Suppressor macrophage (primary cell): ENCODE results near the gene AP1AR.
A peak's percentile ranks its signal among the peaks of the same experiment; 100 is the strongest.
"Not testable (repeated sequence)": the region's sequence is repeated elsewhere in the genome, so short reads cannot be mapped to it uniquely, and the experiment has no call there.

Source experiments
- DNase-seq, 4 experiments: peaks; one replicate each; pipeline ENCODE4 v3.0.0-alpha.2; 2020 to 2022
- total RNA-seq, 17 experiments: gene quantifications; one replicate each; lab custom pipeline; 2026; ENCODE audit warnings: mixed read lengths in 6 of 17, inconsistent platforms in 3 of 17; lab: John Stamatoyannopoulos, UW

The AP1AR gene
- total RNA-seq, result 11.6 to 64.9 (median 38.2) reads per million in 17 experiments

GRCh38 chr4:112231779-112232713 is at the start of gene AP1AR:
Gene AP1AR, plus strand, starts transcription at chr4:112231787. Its CDS starts 305 bp downstream, at chr4:112232092.
- peak; percentile 89 to 96 (median 94) for DNase-seq

GRCh38 chr4:112182604-112183003 is 49.0 kb upstream of the AP1AR start:
- no peak for DNase-seq

DNA sequence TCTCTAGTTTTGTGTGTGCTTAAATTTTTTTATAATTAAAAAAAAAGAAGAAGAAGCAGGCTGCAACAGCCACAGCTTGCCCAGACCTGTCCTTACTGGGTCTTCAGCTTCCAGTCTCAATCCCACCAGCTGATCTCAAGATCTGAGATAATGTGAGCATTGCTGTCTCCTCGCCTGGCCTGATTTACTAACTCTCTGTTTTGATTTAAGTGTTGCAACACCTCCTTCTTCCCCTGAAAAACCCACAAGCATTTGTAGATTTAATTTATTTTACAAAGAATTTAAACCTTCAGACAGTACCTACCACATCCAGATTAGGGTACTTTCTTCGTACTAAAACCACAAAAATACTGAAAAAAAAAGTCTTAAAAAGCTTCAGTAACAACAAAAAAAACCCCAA is 48.3 kb upstream of the AP1AR start:
- peak in 2 of 4 experiments; percentile 19 to 23 for DNase-seq

GRCh38 chr4:112184438-112184837 is 47.1 kb upstream of the AP1AR start:
- DNase-seq, result no peak

- DNase-seq, result no peak
These were observed 46.3 kb upstream of the AP1AR start for GRCh38 chr4:112185334-112185733.

GRCh38 chr4:112185740-112186670 is 45.6 kb upstream of the AP1AR start:
- DNase-seq, result peak; percentile 54 to 82 (median 70)

GRCh38 chr4:112189754-112190153 is 41.8 kb upstream of the AP1AR start:
- DNase-seq, result no peak

DNA sequence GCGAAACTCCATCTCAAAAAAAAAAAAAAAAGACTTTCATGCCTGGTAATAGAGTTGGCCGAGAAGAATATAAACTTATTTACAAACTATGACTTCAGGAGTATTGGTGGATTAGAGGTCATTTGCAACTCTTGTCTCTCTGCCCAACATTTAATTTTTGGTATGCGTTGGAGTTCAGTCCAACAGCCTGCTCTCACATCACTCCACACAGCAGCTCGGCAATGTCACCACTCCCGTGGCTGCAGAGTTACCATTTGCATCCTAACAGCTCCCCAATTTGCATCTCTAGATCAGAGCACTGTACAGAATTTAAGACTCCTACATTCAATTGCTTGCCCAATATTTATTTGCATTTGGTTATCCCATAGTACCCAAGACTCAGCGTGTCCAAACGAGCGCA is 40.9 kb upstream of the AP1AR start:
- DNase-seq, result no peak

DNA sequence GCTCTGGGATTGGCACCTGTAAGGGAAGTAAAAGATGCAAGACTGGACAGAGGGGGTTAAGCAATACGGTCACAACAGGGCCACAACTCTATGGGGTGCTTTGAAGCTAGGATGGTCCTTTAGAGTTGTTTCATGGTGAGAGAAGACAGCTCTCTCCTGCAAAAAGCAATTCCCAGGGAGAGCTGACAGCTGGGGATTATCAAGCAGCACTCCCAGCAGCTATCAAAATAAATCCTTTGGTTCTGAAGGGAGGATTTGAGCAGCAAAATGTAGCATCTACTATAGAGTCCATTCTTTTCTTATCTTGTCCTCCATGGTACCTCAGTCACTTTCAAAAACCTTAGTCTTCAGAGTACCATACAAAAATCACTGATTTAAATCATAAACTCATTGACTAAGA is 35.1 kb upstream of the AP1AR start:
- no peak for DNase-seq

DNA sequence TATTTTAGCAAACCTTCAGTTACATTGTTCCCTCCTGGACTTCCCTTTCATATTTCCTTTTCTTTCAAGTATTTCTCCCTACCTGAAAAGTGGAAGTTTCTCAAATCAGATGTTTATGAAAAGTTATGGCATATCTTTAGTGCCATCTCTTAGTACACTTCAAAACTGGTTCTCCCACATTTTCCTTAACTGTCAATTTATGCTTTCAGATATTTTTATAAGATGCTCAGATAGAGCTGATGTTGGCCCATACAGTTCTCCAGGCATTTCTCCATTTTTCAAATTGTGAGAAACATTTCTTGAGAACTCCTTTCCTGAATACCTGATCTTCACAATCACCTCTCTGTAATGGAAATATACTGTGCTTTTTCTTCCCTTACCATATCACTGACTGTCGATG is 32.5 kb upstream of the AP1AR start:
- DNase-seq, result no peak

DNA sequence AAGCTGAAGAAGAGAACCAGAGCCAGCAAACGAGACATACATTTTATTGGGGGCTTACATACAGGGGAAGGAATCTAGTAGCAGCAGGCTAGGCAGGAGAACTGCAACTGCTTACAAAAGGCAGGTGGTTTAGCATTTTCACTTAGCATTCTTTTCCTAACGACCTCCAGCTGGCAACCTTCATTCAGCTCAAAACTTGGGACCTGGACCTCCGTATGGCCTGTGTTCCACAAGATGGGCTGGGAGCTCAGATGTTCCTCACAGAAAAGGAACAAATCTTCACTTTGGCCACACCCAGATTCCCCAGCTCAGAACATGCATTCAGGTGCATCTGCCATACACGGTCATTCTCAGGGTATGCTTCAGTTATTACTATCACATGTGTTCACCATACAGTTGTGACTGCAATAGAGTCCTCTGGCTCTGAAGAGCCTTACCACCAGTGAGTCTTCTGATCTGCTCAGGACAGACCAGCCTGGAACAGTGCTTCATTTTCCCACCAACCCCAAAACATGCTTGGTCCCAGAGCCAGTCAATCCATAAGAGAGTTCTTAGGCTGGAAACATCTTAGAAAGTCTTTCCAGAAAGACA is 29.6 kb upstream of the AP1AR start:
- no peak for DNase-seq

DNA sequence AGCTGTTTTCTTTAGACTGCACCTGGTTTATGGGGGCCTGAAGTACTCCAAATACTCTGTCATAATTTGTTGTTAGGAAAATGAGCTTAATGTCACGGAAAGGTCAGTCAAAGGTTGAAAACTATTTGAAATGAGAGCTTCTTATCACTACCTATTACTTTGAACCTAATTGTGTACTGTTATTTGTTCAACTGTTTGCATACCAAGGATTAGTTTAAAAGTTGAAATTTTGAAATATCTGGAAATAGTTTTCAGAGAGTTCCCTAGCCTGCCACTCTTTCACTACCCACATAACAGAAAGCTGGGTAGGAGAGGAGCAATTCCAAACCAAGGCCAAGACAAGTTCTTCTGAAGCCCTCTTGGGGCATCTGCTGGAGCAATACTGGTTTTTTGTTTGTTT is 28.0 kb upstream of the AP1AR start:
- DNase-seq, result no peak

GRCh38 chr4:112206431-112206830 is 25.2 kb upstream of the AP1AR start:
- peak in 2 of 4 experiments; percentile 9 to 46 for DNase-seq

GRCh38 chr4:112208137-112209095 is 23.2 kb upstream of the AP1AR start:
- not testable (repeated sequence) for DNase-seq

DNA sequence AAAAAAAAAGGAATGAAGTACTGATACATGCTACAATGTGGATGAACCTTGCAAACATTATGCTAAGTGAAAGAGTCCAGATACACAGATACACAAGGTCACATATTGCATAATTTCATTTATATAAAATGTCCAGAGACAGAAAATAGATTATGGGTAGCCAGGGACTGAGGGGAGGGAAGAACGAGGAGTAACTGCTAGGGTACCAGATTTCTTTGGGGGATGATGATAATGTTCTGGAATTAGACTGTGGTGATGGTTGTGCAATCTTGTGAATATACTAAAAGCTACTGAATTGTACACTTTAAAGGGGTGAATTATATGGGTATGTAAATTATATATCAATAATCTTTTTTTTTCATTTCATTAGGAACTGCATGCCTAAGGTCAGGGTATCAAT is 20.8 kb upstream of the AP1AR start:
- DNase-seq, result no peak

- peak; percentile 24 to 87 (median 64) for DNase-seq
These were observed 18.5 kb upstream of the AP1AR start for GRCh38 chr4:112213091-112213490.

DNA sequence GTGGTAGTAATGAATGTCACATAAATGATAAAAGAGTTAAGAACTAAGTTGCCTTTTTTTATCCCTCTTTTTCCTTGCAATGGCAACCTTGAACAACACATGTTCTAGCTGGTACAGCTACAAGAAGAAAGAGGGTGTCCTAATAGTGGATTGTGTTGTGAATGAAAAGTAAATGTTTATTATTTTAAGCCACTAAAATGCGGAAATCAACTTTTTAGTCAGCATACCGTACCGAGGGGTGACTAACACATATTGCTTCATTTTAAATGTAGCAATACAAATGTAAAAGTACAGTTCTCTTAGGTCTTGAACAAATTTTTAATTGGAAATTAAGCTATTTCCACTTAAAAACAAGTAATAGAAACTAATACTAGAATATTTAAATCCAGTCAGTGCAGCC is 17.7 kb upstream of the AP1AR start:
- peak; percentile 49 to 89 (median 68) for DNase-seq

DNA sequence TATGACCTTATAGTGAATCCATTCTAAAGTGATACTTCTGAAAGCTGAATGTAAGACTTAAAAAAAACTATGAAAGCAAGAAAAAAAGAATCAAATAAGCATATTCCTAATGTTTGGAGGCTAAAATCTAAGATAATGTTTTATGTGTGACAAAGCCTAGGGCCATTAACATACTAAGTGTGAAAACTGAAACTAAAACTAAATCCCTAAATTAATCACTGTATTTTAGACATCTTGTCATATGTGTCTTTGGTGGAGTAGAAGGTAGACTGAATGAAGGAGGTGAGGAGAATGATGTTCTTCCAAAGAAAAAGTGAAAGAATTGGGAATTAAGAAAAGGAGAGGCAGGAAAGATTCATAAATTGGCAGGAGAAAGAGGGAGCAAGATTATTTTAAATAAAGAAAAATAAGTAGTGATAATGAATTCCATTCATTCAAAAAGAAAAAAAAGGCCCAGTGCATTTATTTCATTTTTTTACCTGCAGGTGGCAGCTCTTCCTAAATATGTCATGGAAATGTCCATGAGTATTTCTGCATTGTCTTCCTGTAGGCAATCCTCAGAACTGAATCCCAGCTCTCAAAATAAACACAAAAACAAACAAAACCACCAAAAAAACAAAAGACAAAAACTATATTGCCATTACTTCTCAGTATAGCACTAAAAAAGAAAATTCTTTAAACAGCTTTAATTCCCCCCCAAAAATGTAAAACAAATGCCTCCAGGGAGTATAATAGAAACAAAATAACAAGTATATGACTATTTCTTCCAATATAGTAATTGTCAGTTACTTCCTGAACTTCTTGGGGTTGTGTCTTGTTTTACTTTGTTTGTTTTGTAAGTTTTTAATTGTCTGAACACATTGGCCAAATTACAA is 17.0 kb upstream of the AP1AR start:
- DNase-seq, result peak; percentile 20 to 62 (median 48)

GRCh38 chr4:112219826-112220366 is 11.7 kb upstream of the AP1AR start:
- DNase-seq, result no peak
